Measurements from ENCODE around the gene CALN1.

The CALN1 gene

GRCh38 chr7:72362246-72362645 lies 49.9 kb downstream of the CALN1 start:
- no peak for TF ChIP-seq FOXP2 (optimal IDR thresholded peaks at IDR 0.05; ENCODE audit: borderline replicate concordance, extremely low read depth, extremely low read length, insufficient read depth)
- TF ChIP-seq SIN3A (IDR thresholded peaks at IDR 0.05; ENCODE audit: borderline replicate concordance, insufficient read depth, low read length), result no peak
- no peak for TF ChIP-seq TAF1 (IDR thresholded peaks at IDR 0.05; ENCODE audit: borderline replicate concordance, insufficient read depth, low read length)
- TF ChIP-seq REST (IDR thresholded peaks at IDR 0.05; ENCODE audit: insufficient read depth in 1 of 2, low read depth in 2 of 2, low read length in 2 of 2), result no peak
- no peak for TF ChIP-seq POLR2AphosphoS5 (IDR thresholded peaks at IDR 0.05; ENCODE audit: low read depth, low read length)

- TF ChIP-seq POLR2AphosphoS5 (IDR thresholded peaks at IDR 0.05; ENCODE audit: low read depth, low read length), result no peak
- TF ChIP-seq FOXP2 (optimal IDR thresholded peaks at IDR 0.05; ENCODE audit: borderline replicate concordance, extremely low read depth, extremely low read length, insufficient read depth), result no peak
- TF ChIP-seq REST (IDR thresholded peaks at IDR 0.05; ENCODE audit: insufficient read depth in 1 of 2, low read depth in 2 of 2, low read length in 2 of 2), result no peak
- no peak for TF ChIP-seq SIN3A (IDR thresholded peaks at IDR 0.05; ENCODE audit: borderline replicate concordance, insufficient read depth, low read length)
- no peak for TF ChIP-seq TAF1 (IDR thresholded peaks at IDR 0.05; ENCODE audit: borderline replicate concordance, insufficient read depth, low read length)
These were observed 66.9 kb downstream of the CALN1 start for GRCh38 chr7:72345208-72345727.

GRCh38 chr7:72343991-72344390 lies 68.1 kb downstream of the CALN1 start:
- no peak for TF ChIP-seq REST (IDR thresholded peaks at IDR 0.05; ENCODE audit: insufficient read depth in 1 of 2, low read depth in 2 of 2, low read length in 2 of 2)
- TF ChIP-seq SIN3A (IDR thresholded peaks at IDR 0.05; ENCODE audit: borderline replicate concordance, insufficient read depth, low read length), result no peak
- TF ChIP-seq POLR2AphosphoS5 (IDR thresholded peaks at IDR 0.05; ENCODE audit: low read depth, low read length), result no peak
- TF ChIP-seq FOXP2 (optimal IDR thresholded peaks at IDR 0.05; ENCODE audit: borderline replicate concordance, extremely low read depth, extremely low read length, insufficient read depth), result no peak
- TF ChIP-seq TAF1 (IDR thresholded peaks at IDR 0.05; ENCODE audit: borderline replicate concordance, insufficient read depth, low read length), result no peak

- TF ChIP-seq TAF1 (IDR thresholded peaks at IDR 0.05; ENCODE audit: borderline replicate concordance, insufficient read depth, low read length) (no peak), REST (IDR thresholded peaks at IDR 0.05; ENCODE audit: insufficient read depth in 1 of 2, low read depth in 2 of 2, low read length in 2 of 2) (no peak), SIN3A (IDR thresholded peaks at IDR 0.05; ENCODE audit: borderline replicate concordance, insufficient read depth, low read length) (no peak), FOXP2 (optimal IDR thresholded peaks at IDR 0.05; ENCODE audit: borderline replicate concordance, extremely low read depth, extremely low read length, insufficient read depth) (no peak)
These were observed 74.6 kb downstream of the CALN1 start for GRCh38 chr7:72337390-72338167.
